ENCODE results near the gene SH2D3A. TPM values are rescaled to one million over a fixed set of nuclear protein-coding genes. Genes with fewer than 3 reads are reported as not detected.

SH2D3A gene
- total RNA-seq, 1 experiment from 2014 or later = 75.7 TPM

- TF ChIP-seq ZFX (IDR thresholded peaks at IDR 0.05) = no peak
- TF ChIP-seq CTCF (IDR thresholded peaks at IDR 0.05 in 2 of 3, conservative IDR thresholded peaks at IDR 0.05 in 1 of 3; ENCODE audit: borderline replicate concordance in 1 of 3, insufficient read depth in 1 of 3, low read depth in 2 of 3, low read length in 2 of 3) = peak in 2 of 3 experiments; percentile 58 to 62; a peak in 5 of 6 replicates
Observed at GRCh38 chr19:6717036-6717435, 50.2 kb downstream of the SH2D3A start.

DNA sequence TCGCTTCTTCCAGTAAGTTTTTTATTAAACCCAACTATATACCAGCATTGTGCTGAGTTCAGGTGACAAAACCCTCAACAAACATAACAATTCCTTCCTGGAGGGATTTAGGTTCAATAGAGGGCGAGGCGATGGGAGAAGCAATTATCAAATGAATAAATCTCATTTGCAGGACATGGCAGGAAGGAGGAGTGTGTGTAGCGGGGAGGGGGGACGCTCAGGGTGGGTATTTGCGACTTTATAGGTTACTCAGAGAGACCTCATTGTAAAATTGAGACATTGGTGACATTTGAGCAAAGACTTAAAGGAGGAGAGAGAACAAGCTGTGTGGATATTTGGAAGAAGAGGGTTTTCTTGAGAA, 50.6 kb downstream of the SH2D3A start:
- Histone ChIP-seq H3K36me3 (ENCODE audit: control insufficient read depth in 1 of 2, insufficient read depth in 2 of 2, low read length in 2 of 2) (no peaks in the 10 kb centered on the region), H3K4me2 (ENCODE audit: low read length) (no peak overlapping the region), H2AFZ (ENCODE audit: low read depth, low read length, poor library complexity, severe bottlenecking) (no peak overlapping the region), H3K4me3 (replicated peaks in 1 of 2; ENCODE audit: low read depth in 1 of 2, low read length in 2 of 2) (no peak overlapping the region), H3K9me2 (ENCODE audit: insufficient read depth) (no peaks in the 10 kb centered on the region), H4K20me1 (ENCODE audit: insufficient read depth) (no peaks in the 10 kb centered on the region), H3K4me1 (ENCODE audit: control insufficient read depth in 1 of 2, insufficient read depth in 2 of 2, low read length in 2 of 2) (peaks cover 2 to 17% of the 10 kb centered on the region in 2 experiments; a peak in 2 of 4 replicates), H3K27me3 (ENCODE audit: insufficient read depth, low read length) (no peaks in the 10 kb centered on the region), H3K27ac (ENCODE audit: low read depth, low read length) (no peak overlapping the region), H3K9ac (ENCODE audit: low read length) (no peak overlapping the region), H3K79me2 (ENCODE audit: insufficient read depth, low read length) (no peaks in the 10 kb centered on the region), H3K9me3 (ENCODE audit: control insufficient read depth in 1 of 2, insufficient read depth in 1 of 2, low read depth in 1 of 2, low read length in 2 of 2) (no peaks in the 10 kb centered on the region)
- BruUV-seq (replicated peaks) = no TSS peak
- ChIA-PET CTCF (no interaction called here), RAD21 (ENCODE audit: low non-redundant PET in 1 of 2, low total read pairs in 2 of 2, uncharacterized antibody in 2 of 2, unreplicated experiment in 2 of 2) (no interaction called here), POLR2A (no interaction called here)
- intact Hi-C loops (cut with micrococcal nuclease) = no loop called here
- DNase-seq (ENCODE audit: low read depth, low spot score) (no peak), ATAC-seq (no peak)
- TF ChIP-seq CEBPB (IDR thresholded peaks at IDR 0.05; ENCODE audit: low read depth) = no peak
- TF ChIP-seq YY1 (IDR thresholded peaks at IDR 0.05; ENCODE audit: extremely low read depth, insufficient replicate concordance, low read depth, low read length) = no peak
- TF ChIP-seq, protein P1, sequence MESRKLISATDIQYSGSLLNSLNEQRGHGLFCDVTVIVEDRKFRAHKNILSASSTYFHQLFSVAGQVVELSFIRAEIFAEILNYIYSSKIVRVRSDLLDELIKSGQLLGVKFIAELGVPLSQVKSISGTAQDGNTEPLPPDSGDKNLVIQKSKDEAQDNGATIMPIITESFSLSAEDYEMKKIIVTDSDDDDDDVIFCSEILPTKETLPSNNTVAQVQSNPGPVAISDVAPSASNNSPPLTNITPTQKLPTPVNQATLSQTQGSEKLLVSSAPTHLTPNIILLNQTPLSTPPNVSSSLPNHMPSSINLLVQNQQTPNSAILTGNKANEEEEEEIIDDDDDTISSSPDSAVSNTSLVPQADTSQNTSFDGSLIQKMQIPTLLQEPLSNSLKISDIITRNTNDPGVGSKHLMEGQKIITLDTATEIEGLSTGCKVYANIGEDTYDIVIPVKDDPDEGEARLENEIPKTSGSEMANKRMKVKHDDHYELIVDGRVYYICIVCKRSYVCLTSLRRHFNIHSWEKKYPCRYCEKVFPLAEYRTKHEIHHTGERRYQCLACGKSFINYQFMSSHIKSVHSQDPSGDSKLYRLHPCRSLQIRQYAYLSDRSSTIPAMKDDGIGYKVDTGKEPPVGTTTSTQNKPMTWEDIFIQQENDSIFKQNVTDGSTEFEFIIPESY (IDR thresholded peaks at IDR 0.05; ENCODE audit: extremely low read depth, insufficient replicate concordance, low read length) = no peak
- TF ChIP-seq REST (IDR thresholded peaks at IDR 0.05; ENCODE audit: low read depth) = no peak
- no peak for TF ChIP-seq SIN3A (IDR thresholded peaks at IDR 0.05; ENCODE audit: low read depth)
- TF ChIP-seq SRF (IDR thresholded peaks at IDR 0.05; ENCODE audit: low read depth) = no peak
- TF ChIP-seq ZFX (IDR thresholded peaks at IDR 0.05) = no peak
- no peak for TF ChIP-seq TCF7L2 (IDR thresholded peaks at IDR 0.05; ENCODE audit: borderline replicate concordance, extremely low read depth, insufficient read depth, insufficient read length)
- TF ChIP-seq ELF1 (IDR thresholded peaks at IDR 0.05; ENCODE audit: borderline replicate concordance, low read depth) = no peak
- TF ChIP-seq EZH2 (IDR thresholded peaks at IDR 0.05) = no peak

More at GRCh38 chr19:6717036-6717435, 50.2 kb downstream of the SH2D3A start:
- DNase-seq (ENCODE audit: low read depth, low spot score) (no peak), ATAC-seq (no peak)
- no peak overlapping the region for H3K4me3 ChIP-seq (replicated peaks in 1 of 2; ENCODE audit: low read depth in 1 of 2, low read length in 2 of 2)
- H3K79me2 ChIP-seq (ENCODE audit: insufficient read depth, low read length) = no peaks in the 10 kb centered on the region
- CTCF ChIA-PET = no interaction called here
- RAD21 ChIA-PET (ENCODE audit: low non-redundant PET in 1 of 2, low total read pairs in 2 of 2, uncharacterized antibody in 2 of 2, unreplicated experiment in 2 of 2) = no interaction called here
- no TSS peak for BruUV-seq (replicated peaks)
- H3K4me2 ChIP-seq (ENCODE audit: low read length) = no peak overlapping the region
- no peak overlapping the region for H3K27ac ChIP-seq (ENCODE audit: low read depth, low read length)
- H3K9me3 ChIP-seq (ENCODE audit: control insufficient read depth in 1 of 2, insufficient read depth in 1 of 2, low read depth in 1 of 2, low read length in 2 of 2) = no peaks in the 10 kb centered on the region
- H3K4me1 ChIP-seq (ENCODE audit: control insufficient read depth in 1 of 2, insufficient read depth in 2 of 2, low read length in 2 of 2) = peaks cover 2 to 17% of the 10 kb centered on the region in 2 experiments; a peak in 2 of 4 replicates
- H3K36me3 ChIP-seq (ENCODE audit: control insufficient read depth in 1 of 2, insufficient read depth in 2 of 2, low read length in 2 of 2) = no peaks in the 10 kb centered on the region
- H3K27me3 ChIP-seq (ENCODE audit: insufficient read depth, low read length) = no peaks in the 10 kb centered on the region
- intact Hi-C loops (cut with micrococcal nuclease) = no loop called here
- POLR2A ChIA-PET = no interaction called here
- H3K9me2 ChIP-seq (ENCODE audit: insufficient read depth) = no peaks in the 10 kb centered on the region
- no peaks in the 10 kb centered on the region for H4K20me1 ChIP-seq (ENCODE audit: insufficient read depth)
- no peak overlapping the region for H2AFZ ChIP-seq (ENCODE audit: low read depth, low read length, poor library complexity, severe bottlenecking)
- no peak overlapping the region for H3K9ac ChIP-seq (ENCODE audit: low read length)

Measured in HCT116 (cell line).